Gastrocnemius medialis (tissue), 4 donors: Measurements from ENCODE around the gene TAS1R3. TPM values are rescaled to one million over a fixed set of nuclear protein-coding genes. Genes with fewer than 3 reads are reported as not detected.

Experiments
- ATAC-seq, 2 donors: fragments of 150-250 bp; one replicate each; pipeline ENCODE4 v1.9.1; 2016
- DNase-seq, 2 donors: peaks; one replicate each; pipeline ENCODE4 v3.0.0-alpha.2; 2019
- H3K27ac ChIP-seq, 4 donors: fragments of 200-600 bp; sonication (generic); 1 replicate in 1 of 4; 2 replicates in 3 of 4; pipeline ENCODE4 v1.5.1; 2016 to 2018; ENCODE audit warnings: mild to moderate bottlenecking in 2 of 4, moderate library complexity in 1 of 4
- H3K27me3 ChIP-seq, 3 donors: fragments of 200-600 bp; sonication (generic) in 2 of 3; 1 replicate in 1 of 3; 2 replicates in 2 of 3; pipeline versions ENCODE4 v1.5.1 to v1.6.0; 2016 to 2019; ENCODE audit warnings: mild to moderate bottlenecking in 1 of 3, moderate library complexity in 1 of 3
- H3K36me3 ChIP-seq, 2 donors: fragments of 200-600 bp; sonication (generic) in 1 of 2; one replicate each; pipeline ENCODE4 v1.5.1; 2017 to 2018
- H3K4me1 ChIP-seq, 2 donors: fragments of 200-600 bp; sonication (generic) in 1 of 2; one replicate each; pipeline ENCODE4 v1.5.1; 2016 to 2017; ENCODE audit warnings: mild to moderate bottlenecking in 2 of 2
- H3K4me3 ChIP-seq, 4 donors: fragments of 200-600 bp; sonication (generic) in 3 of 4; 1 replicate in 1 of 4; 2 replicates in 3 of 4; pipeline ENCODE4 v1.5.1; 2016 to 2019; ENCODE audit warnings: mild to moderate bottlenecking in 2 of 4
- H3K9me3 ChIP-seq, 3 donors: fragments of 200-600 bp; sonication (generic) in 2 of 3; 1 replicate in 1 of 3; 2 replicates in 2 of 3; pipeline ENCODE4 v1.5.1; 2016 to 2019
- POLR2A ChIP-seq, 2 donors: fragments of 450-650 bp; IDR thresholded peaks; one replicate each; pipeline ENCODE4 v1.6.1; 2017; ENCODE audit warnings: antibody characterized with exemption in 2 of 2, mild to moderate bottlenecking in 2 of 2, moderate library complexity in 2 of 2
- in situ Hi-C, 4 donors: fragments of 200-750 bp; cut with MboI; loops; one replicate each; pipeline versions ENCODE4 v1.15.0 to v1.8.0; 2017; ENCODE audit warnings: low sequenced_read_pairs in 4 of 4
- intact Hi-C: fragments of 100-400 bp; cut with DNase I; formaldehyde crosslinking; loops from one replicate; pipeline ENCODE4 v1.15.1; 2023; ENCODE audit warnings: low total_unique reads
- total RNA-seq, 4 donors: library from RNA; depleted of rRNA; stranded (reverse); fragments of >200 nt; gene quantifications; one replicate each; pipeline versions ENCODE4 v1.1.0 to v1.2.3, GENCODE V29; 2016
- TF ChIP-seq, protein P1 (sequence below), 5 experiments: fragments of 450-650 bp in 3 of 5; fragments of 200-600 bp in 2 of 5; sonication (generic) in 2 of 5; IDR thresholded peaks in 4 of 5; conservative IDR thresholded peaks in 1 of 5; 1 replicate in 4 of 5; 2 replicates in 1 of 5; pipeline ENCODE4 v1.5.1; 2016 to 2019; ENCODE audit warnings: antibody characterized with exemption in 5 of 5, mild to moderate bottlenecking in 3 of 5, moderate library complexity in 3 of 5

Gene TAS1R3
- total RNA-seq, 4 donors from 2014 or later = 0.20 to 0.44 TPM; not detected in 2

DNA sequence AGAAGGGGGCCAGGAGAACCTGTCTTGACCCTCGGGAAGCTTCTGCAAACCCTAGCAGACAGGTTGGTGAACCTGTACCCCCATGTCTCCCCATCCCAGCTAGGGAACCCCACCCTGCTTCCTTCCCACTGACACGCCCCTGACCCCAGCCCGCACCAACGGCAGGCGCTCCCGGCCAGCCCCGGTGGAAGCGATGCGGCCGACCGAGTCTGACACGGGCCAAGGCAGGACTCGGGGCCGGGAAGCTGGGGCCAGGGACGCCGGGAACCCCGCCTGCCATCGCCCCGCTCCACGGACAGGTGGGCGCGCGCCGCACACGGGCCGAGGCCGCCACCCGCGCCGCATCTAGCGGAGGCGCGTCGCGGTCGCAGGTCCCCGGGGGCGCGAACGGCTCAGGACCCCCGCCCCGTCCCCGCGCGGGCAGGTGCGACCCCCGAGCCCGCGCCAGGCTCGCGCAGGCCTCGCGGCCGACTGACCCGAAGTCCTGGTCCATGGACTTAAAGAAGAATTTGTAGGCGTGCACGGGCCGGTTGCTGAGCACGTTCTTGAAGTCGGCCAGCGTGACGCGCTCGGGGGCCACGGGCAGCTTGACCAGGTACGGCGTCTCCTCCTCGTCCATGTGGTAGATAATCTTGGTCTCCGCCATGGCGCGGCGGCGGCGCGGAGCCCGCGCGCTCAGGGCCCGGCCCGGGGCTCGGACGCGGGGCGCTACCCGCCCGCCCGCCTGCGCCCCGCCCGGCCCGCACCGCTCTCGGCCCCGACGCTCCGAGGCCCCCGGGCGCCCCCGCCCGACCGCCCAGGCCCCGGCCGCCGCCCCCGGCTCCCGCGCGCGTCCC lies 17.6 kb downstream of the TAS1R3 start:
- no peaks in the 10 kb centered on the region for H3K36me3 ChIP-seq
- TF ChIP-seq, protein P1, sequence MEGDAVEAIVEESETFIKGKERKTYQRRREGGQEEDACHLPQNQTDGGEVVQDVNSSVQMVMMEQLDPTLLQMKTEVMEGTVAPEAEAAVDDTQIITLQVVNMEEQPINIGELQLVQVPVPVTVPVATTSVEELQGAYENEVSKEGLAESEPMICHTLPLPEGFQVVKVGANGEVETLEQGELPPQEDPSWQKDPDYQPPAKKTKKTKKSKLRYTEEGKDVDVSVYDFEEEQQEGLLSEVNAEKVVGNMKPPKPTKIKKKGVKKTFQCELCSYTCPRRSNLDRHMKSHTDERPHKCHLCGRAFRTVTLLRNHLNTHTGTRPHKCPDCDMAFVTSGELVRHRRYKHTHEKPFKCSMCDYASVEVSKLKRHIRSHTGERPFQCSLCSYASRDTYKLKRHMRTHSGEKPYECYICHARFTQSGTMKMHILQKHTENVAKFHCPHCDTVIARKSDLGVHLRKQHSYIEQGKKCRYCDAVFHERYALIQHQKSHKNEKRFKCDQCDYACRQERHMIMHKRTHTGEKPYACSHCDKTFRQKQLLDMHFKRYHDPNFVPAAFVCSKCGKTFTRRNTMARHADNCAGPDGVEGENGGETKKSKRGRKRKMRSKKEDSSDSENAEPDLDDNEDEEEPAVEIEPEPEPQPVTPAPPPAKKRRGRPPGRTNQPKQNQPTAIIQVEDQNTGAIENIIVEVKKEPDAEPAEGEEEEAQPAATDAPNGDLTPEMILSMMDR (IDR thresholded peaks at IDR 0.05 in 4 of 5, conservative IDR thresholded peaks at IDR 0.05 in 1 of 5) = no peak
- TF ChIP-seq POLR2A (IDR thresholded peaks at IDR 0.05) = no peak
- intact Hi-C loops = loop anchor here (1.0 to 5.0 kb wide), 6 partner anchors 24 to 366 kb away; partner anchors contain the start of genes AURKAIP1, CCNL2, CPTP and INTS11
- H3K4me3 ChIP-seq = peak overlapping the region; percentile 56 to 74 (median 60)
- peak overlapping the region; percentile 96 to 99 (median 98) for H3K27ac ChIP-seq
- peak; percentile 9 to 16 for ATAC-seq
- no peak for DNase-seq
- in situ Hi-C loops = no loop called here
- peaks cover 55 to 59% of the 10 kb centered on the region in 2 donors for H3K4me1 ChIP-seq
- H3K27me3 ChIP-seq = peaks cover 0 to 2% (median 0%) of the 10 kb centered on the region in 3 donors
- no peaks in the 10 kb centered on the region for H3K9me3 ChIP-seq

DNA sequence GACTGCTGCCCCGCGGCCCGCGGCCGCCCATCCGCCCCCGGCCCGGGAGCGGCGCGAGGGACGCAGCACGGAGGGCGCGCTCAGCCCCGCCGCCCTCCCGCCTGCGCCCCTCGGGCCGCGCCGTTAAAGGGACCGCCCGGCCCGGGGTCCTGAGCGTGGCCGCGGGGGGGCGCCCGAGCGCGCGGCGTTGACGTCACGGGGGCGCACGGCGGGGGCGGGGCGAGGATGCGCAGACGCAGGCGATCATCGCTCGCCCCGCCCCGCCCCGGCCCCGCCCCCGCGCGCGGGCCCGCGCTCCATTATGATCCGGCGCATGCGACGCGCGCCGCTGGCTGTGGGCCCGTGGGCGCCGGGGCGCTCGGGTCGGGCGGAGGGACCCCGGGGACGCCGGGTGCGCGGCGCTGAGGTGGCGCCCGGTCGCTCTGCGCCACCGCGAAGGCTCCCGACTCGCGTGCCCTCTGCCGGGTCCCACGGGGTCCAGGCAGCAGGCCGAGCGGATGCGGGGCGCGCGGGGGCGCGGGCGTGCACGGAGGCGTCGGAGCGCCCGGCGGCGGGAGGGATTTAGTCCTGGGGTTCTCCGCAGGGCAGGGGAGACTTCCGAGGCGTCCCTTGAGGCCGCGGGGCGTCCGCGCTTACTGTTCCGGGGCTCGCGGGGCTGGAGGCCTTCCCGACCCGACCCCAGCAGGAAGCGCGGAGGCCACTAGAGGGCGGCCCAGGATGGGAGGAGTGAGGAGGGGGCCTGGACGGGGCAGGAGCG lies 18.4 kb downstream of the TAS1R3 start, which contains the start of gene DVL1:
Gene DVL1, minus strand, starts transcription at position 163 of the 757 bp plus-strand sequence. CDS start 353 bp downstream, outside the sequence.
- Histone ChIP-seq H3K36me3 (no peaks in the 10 kb centered on the region), H3K27me3 (peaks cover 0 to 10% (median 0%) of the 10 kb centered on the region in 3 donors), H3K4me1 (peaks cover 50 to 58% of the 10 kb centered on the region in 2 donors), H3K27ac (peak within 1 kb of the TSS; percentile 96 to 99 (median 98)), H3K9me3 (no peaks in the 10 kb centered on the region), H3K4me3 (peak within 1 kb of the TSS; percentile 61 to 89 (median 72))
- in situ Hi-C loops (no loop called here), intact Hi-C loops (loop anchor here (1.0 to 5.0 kb wide), 5 partner anchors 25 to 367 kb away; partner anchors contain the start of genes AURKAIP1, CCNL2, CPTP and INTS11)
- ATAC-seq = peak; percentile 48 to 57
- TF ChIP-seq, protein P1 (IDR thresholded peaks at IDR 0.05 in 4 of 5, conservative IDR thresholded peaks at IDR 0.05 in 1 of 5) = peak; percentile 39 to 77 (median 63)
- TF ChIP-seq POLR2A (IDR thresholded peaks at IDR 0.05) = peak; percentile 75 to 81
- no peak for DNase-seq

DNA sequence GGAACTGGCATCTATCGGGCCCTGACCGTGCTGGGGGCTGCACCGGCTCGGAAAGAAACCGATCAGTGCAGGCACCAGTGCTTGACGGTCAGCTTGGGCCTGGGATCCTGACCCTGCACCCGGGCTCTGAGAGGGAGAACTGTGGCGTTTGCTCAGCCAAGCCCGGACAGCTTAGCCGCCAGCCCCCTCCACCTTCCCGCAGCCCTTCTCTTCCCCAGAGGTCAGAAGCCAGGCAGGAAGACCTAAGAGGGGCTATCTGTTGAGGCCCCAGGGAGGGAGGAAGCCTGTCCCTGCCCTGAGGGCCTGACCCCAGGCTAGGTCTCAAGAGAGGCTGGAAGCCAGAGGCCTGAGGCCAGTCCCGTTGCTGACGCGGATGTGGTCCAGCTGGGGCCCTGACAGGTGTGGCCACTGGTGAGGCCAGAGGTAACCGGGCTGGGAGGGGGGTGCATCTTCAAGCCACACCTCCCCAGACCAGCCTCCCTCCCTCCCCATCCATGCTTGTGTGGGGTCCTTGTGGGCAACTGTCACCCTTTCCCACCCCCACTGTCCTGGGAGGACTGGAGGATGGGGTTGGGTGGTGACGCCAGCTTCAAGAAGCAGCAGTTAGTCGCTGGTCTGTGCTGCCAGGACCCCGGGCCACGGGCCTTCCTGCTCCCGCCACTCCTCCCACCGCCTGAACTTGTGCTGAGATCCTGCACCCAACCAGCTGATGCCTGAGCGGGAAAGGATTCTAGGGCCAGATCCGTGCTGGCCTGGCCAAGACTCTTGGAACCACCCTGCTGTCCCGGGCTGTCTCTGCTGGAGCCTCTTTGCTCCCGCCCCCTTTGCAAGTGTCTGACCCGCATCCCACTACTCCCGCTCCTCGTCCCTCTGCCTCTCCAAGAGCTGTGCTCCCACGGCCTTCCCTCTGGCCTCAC lies 20.7 kb downstream of the TAS1R3 start:
- ATAC-seq (no peak), DNase-seq (peak in 1 of 2 donors; percentile 58)
- H3K36me3 ChIP-seq = no peaks in the 10 kb centered on the region
- peaks cover 27 to 44% of the 10 kb centered on the region in 2 donors for H3K4me1 ChIP-seq
- no peak overlapping the region for H3K4me3 ChIP-seq
- H3K27me3 ChIP-seq = peaks cover 0 to 16% (median 7%) of the 10 kb centered on the region in 3 donors
- intact Hi-C loops = no loop called here
- no peak for TF ChIP-seq POLR2A (IDR thresholded peaks at IDR 0.05)
- TF ChIP-seq, protein P1 (IDR thresholded peaks at IDR 0.05 in 4 of 5, conservative IDR thresholded peaks at IDR 0.05 in 1 of 5) = no peak
- no peaks in the 10 kb centered on the region for H3K9me3 ChIP-seq
- in situ Hi-C loops = no loop called here
- H3K27ac ChIP-seq = peak overlapping the region; percentile 59 to 67 (median 64)
